RWPE2 (cell line): ENCODE measurements around the gene NUP210L.
A peak's percentile ranks its signal among the peaks of the same experiment; 100 is the strongest.

Experiments used
- ATAC-seq: fragments of 200-7000 bp; cut with Tn5 transposase; 3 replicates; pipeline ENCODE4 v1.9.1; 2021; ENCODE audit warnings: low read depth
- DNase-seq: peaks from one replicate; pipeline ENCODE4 v3.0.0-alpha.2; 2020; ENCODE audit warnings: low spot score
- H3K27ac ChIP-seq: fragments of 450-650 bp; 2 replicates; pipeline ENCODE4 v1.5.1; 2017; ENCODE audit warnings: mild to moderate bottlenecking; ENCODE audit not compliant: poor library complexity, severe bottlenecking
- H3K27me3 ChIP-seq: fragments of 250-450 bp; sonication (Bioruptor Pico); 2 replicates; pipeline ENCODE4 v1.5.1; 2021; ENCODE audit warnings: mild to moderate bottlenecking, moderate library complexity; ENCODE audit not compliant: insufficient read depth, poor library complexity, severe bottlenecking
- H3K36me3 ChIP-seq: fragments of 250-450 bp; sonication (Bioruptor Pico); 2 replicates; pipeline ENCODE4 v1.5.1; 2020; ENCODE audit warnings: low read depth, mild to moderate bottlenecking, moderate library complexity
- H3K4me1 ChIP-seq: fragments of 250-450 bp; sonication (Bioruptor Pico); 2 replicates; pipeline ENCODE4 v1.5.1; 2021; ENCODE audit warnings: mild to moderate bottlenecking, moderate library complexity; ENCODE audit not compliant: insufficient read depth, poor library complexity, severe bottlenecking
- H3K4me3 ChIP-seq: fragments of 250-450 bp; sonication (Bioruptor Pico); 2 replicates; pipeline ENCODE4 v1.5.1; 2021; ENCODE audit warnings: mild to moderate bottlenecking, moderate library complexity; ENCODE audit not compliant: severe bottlenecking
- H3K9me3 ChIP-seq: fragments of 250-450 bp; sonication (Bioruptor Pico); 2 replicates; pipeline ENCODE4 v1.5.1; 2021; ENCODE audit warnings: mild to moderate bottlenecking, moderate library complexity; ENCODE audit not compliant: severe bottlenecking
- CTCF ChIP-seq: fragments of 450-650 bp; IDR thresholded peaks from one replicate; pipeline ENCODE4 v1.5.1; 2017; ENCODE audit warnings: mild to moderate bottlenecking, moderate library complexity; ENCODE audit not compliant: poor library complexity, severe bottlenecking

NUP210L gene

GRCh38 chr1:153961421-153961820, 193.5 kb downstream of the NUP210L start:
- TF ChIP-seq CTCF = no peak
- DNase-seq (no peak), ATAC-seq (no peak)
- no peak overlapping the region for H3K4me3 ChIP-seq
- no peaks in the 10 kb centered on the region for H3K27me3 ChIP-seq
- peak overlapping the region; percentile 92 for H3K27ac ChIP-seq
- H3K36me3 ChIP-seq = peaks cover 18% of the 10 kb centered on the region
- peaks cover 14% of the 10 kb centered on the region for H3K4me1 ChIP-seq
- H3K9me3 ChIP-seq = no peaks in the 10 kb centered on the region

- no peak overlapping the region for H3K4me3 ChIP-seq
- H3K27ac ChIP-seq = no peak overlapping the region
- ATAC-seq (no peak), DNase-seq (no peak)
- TF ChIP-seq CTCF = no peak
- peaks cover 18% of the 10 kb centered on the region for H3K36me3 ChIP-seq
- no peaks in the 10 kb centered on the region for H3K27me3 ChIP-seq
- no peaks in the 10 kb centered on the region for H3K9me3 ChIP-seq
- H3K4me1 ChIP-seq = peaks cover 10% of the 10 kb centered on the region
Observed at GRCh38 chr1:153960206-153960605, 194.7 kb downstream of the NUP210L start.

- no peak for ATAC-seq
- H3K27ac ChIP-seq = peak overlapping the region; percentile 66
- no peaks in the 10 kb centered on the region for H3K9me3 ChIP-seq
- H3K4me3 ChIP-seq = no peak overlapping the region
- no peaks in the 10 kb centered on the region for H3K27me3 ChIP-seq
- no peak for DNase-seq
- TF ChIP-seq CTCF = no peak
- peaks cover 3% of the 10 kb centered on the region for H3K4me1 ChIP-seq
- peaks cover 18% of the 10 kb centered on the region for H3K36me3 ChIP-seq
Observed at GRCh38 chr1:153959454-153959853, 195.4 kb downstream of the NUP210L start.

- Histone ChIP-seq H3K36me3 (peaks cover 20% of the 10 kb centered on the region), H3K9me3 (no peaks in the 10 kb centered on the region), H3K27me3 (no peaks in the 10 kb centered on the region), H3K4me3 (peak overlapping the region; percentile 79), H3K27ac (peak overlapping the region; percentile 66), H3K4me1 (peaks cover 3% of the 10 kb centered on the region)
- ATAC-seq = no peak
- no peak for TF ChIP-seq CTCF
- no peak for DNase-seq
Observed at GRCh38 chr1:153958961-153959260, 196.0 kb downstream of the NUP210L start.

- Histone ChIP-seq H3K27ac (peak within 1 kb of the TSS; percentile 66), H3K27me3 (no peaks in the 10 kb centered on the region), H3K36me3 (peaks cover 26% of the 10 kb centered on the region), H3K4me1 (peaks cover 3% of the 10 kb centered on the region), H3K4me3 (peak within 1 kb of the TSS; percentile 79), H3K9me3 (no peaks in the 10 kb centered on the region)
- ATAC-seq = peak; percentile 85
- TF ChIP-seq CTCF = no peak
- DNase-seq = peak; percentile 98
Observed at GRCh38 chr1:153958111-153958960, 196.5 kb downstream of the NUP210L start, which contains the start of gene CRTC2. Gene CRTC2 (minus strand): TSS chr1:153958612. CDS start chr1:153958497, 115 bp downstream.
